Skin epidermis (tissue), 12 donors: ENCODE data around the gene TRABD2A.

Experiments
- H3K27ac ChIP-seq, 21 experiments: fragments of 200-600 bp; sonication (generic) in 11 of 21; one replicate each; pipeline ENCODE4 v1.5.0; 2020; ENCODE audit warnings: mild to moderate bottlenecking in 3 of 21, inconsistent platforms in 2 of 21, moderate library complexity in 2 of 21
- H3K4me3 ChIP-seq, 7 experiments: fragments of 200-600 bp; sonication (generic) in 2 of 7; one replicate each; pipeline ENCODE4 v1.5.0; 2020; ENCODE audit warnings: inconsistent platforms in 2 of 7, mild to moderate bottlenecking in 2 of 7, moderate library complexity in 1 of 7

The TRABD2A gene

GRCh38 chr2:84906108-84906899 lies 25.4 kb upstream of the TRABD2A start:
- Histone ChIP-seq H3K4me3 (peak overlapping the region; percentile 51 to 99 (median 78)), H3K27ac (peak overlapping the region; percentile 83 to 100 (median 98))

DNA sequence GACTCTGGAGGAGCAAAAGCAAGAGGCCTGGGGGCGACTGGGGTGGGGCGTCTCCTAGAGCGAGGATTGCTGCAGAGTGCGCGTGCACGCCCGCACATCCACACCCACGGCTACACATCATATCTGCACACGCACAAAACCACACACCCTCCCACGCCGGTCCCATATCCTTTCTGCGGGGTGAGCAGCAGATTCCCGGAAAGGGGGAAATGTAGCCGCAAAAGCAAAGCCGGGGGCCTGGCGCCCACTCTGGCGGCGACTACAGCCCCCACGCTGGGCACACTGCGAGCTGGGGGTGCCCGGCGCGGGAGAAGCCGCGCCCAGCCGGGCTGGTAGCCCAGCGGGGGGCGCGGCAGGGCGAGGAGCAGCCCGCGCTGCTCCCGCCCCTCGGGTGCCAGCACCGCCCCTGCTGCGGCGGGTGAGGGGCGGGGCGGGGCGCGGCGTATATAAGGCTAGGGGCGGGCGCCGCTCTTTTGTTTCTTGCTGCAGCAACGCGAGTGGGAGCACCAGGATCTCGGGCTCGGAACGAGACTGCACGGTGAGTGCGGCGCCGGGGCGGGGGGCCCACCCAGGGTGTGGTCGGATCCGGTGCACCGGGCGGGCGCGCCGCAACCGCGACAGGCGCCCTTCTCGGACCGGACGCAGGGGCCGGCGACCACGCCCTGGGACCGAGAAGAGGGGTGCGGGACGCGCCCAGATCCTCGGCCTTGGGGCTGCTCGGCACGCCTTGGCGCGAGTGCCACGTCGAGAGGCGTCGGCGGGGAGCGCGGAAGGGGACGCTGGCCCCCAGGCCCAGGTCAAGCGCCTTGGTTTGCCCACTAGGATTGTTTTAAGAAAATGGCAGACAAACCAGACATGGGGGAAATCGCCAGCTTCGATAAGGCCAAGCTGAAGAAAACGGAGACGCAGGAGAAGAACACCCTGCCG lies 24.6 kb upstream of the TRABD2A start, which contains the start of gene TMSB10:
Gene TMSB10 (plus strand): TSS at position 476 of the 927 bp plus-strand sequence.
- Histone ChIP-seq H3K4me3 (peak within 1 kb of the TSS; percentile 51 to 99 (median 78)), H3K27ac (peak within 1 kb of the TSS; percentile 83 to 100 (median 98))

DNA sequence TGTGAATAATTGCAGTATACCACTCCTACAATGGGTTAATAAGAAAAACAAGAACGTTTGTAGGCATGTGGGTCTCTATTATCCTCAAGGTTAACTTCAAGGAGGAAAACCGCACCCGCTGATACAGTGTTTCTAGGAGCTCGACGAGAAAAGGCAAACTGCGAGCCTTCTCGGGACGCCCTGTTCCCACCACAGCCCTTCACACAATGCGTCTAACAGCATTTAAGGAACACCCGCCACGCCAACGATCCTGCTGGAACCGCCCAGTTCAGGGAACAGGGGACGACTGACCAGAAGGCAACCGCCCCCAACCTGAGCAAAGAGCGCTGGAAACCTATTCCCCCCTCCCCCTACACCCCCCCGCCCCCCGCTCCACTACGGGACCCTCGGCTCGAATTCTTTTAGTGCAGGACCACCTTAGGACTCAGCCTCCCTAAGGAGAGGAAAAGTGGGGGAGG lies 23.9 kb upstream of the TRABD2A start:
- peak overlapping the region; percentile 83 to 100 (median 98) for H3K27ac ChIP-seq
- peak overlapping the region; percentile 51 to 99 (median 78) for H3K4me3 ChIP-seq

GRCh38 chr2:84904151-84904550 lies 23.3 kb upstream of the TRABD2A start:
- Histone ChIP-seq H3K27ac (peak overlapping the region in 14 of 21 experiments; percentile 86 to 100 (median 98)), H3K4me3 (no peak overlapping the region)

GRCh38 chr2:84902526-84902925 lies 21.6 kb upstream of the TRABD2A start:
- Histone ChIP-seq H3K4me3 (no peak overlapping the region), H3K27ac (peak overlapping the region in 3 of 21 experiments; percentile 9 to 26 (median 15))

- no peak overlapping the region for H3K4me3 ChIP-seq
- peak overlapping the region in 1 of 21 experiments; percentile 15 for H3K27ac ChIP-seq
Observed at GRCh38 chr2:84901593-84902120, 20.8 kb upstream of the TRABD2A start.

GRCh38 chr2:84900971-84901370 lies 20.1 kb upstream of the TRABD2A start:
- peak overlapping the region in 1 of 21 experiments; percentile 15 for H3K27ac ChIP-seq
- H3K4me3 ChIP-seq: no peak overlapping the region

DNA sequence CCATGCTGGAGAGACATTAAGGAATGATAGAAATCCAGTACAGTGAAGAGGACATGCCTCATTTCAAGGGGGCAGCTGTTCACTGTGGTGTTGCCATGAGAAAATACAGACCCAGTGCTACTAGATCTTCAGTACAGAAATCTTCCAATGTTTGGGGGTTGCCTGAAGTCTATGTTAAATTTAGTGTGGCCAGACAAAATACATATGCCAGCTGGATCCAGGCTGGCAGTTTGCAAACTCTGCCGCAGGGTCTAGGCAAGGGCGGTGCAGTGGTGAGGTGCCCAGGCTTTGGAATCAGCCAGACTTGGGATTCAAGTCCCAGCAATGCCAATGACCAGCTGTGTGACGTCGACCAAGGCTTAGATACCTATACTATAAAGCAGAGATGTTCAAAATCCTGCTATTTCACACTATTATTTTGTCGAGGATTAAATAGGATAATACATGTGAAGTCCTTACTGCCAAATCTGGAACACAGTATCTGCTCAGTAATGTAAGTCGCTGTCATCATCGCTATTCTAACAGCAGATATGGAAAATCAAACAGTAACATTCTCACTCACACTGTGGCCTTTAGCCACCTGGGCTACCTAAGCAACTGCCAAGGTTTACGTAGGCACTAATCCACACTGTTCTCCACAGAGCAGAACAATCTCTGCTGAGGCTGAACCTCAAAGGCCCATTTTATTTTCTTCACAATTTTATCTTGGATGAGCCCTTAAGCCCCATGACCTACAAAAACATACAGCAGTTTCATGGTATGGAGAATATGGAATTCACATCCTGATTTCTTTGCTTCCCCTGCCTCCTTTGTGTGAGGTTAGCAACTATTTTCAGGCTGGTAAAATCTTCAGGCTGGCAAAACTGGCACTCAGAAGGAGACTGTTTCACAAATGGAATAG lies 18.7 kb upstream of the TRABD2A start:
- Histone ChIP-seq H3K27ac (peak overlapping the region in 12 of 21 experiments; percentile 39 to 86 (median 70)), H3K4me3 (no peak overlapping the region)

DNA sequence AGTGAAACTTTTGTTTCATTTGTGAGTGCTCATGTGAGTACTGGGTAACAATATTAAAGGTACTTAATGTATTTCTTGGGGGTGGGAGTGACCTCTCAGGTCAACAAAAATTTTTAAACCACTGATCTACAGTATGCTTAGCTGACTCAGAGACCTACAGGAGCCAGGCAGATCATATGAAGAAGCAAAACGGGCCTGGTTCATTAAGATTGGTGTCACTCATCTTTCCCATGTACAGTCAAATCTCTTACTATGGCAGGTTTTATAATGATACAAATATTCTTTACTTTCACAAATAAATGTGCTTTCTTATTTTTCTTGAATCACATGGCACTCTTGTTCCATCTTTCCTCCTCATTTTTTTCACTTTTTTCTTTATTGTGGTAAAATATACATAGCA lies 16.9 kb upstream of the TRABD2A start:
- Histone ChIP-seq H3K4me3 (no peak overlapping the region), H3K27ac (peak overlapping the region in 17 of 21 experiments; percentile 17 to 86 (median 52))

DNA sequence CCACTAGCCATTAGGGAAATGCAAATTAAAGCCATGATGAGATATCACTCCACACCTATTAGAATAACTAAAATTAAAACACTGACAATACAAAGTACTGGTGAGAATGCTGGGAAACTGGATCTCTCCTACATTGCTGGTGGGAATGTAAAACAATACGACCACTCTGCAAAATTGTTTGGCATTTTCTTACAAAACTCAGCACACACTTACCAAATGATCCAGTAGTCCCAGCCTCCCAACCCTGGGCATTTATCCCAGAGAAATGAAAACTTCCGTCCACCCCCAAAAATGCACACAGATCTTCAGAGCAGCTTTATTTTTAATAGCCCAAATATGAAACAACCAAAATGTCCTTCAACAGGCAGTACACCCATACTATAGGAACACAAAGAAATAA lies 15.7 kb upstream of the TRABD2A start:
- no peak overlapping the region for H3K4me3 ChIP-seq
- H3K27ac ChIP-seq: peak overlapping the region in 4 of 21 experiments; percentile 9 to 86 (median 41)

GRCh38 chr2:84894758-84895520 lies 14.1 kb upstream of the TRABD2A start:
- no peak overlapping the region for H3K4me3 ChIP-seq
- H3K27ac ChIP-seq: peak overlapping the region in 17 of 21 experiments; percentile 30 to 87 (median 72)

- no peak overlapping the region for H3K4me3 ChIP-seq
- peak overlapping the region in 16 of 21 experiments; percentile 30 to 87 (median 72) for H3K27ac ChIP-seq
Observed at GRCh38 chr2:84894131-84894586, 13.3 kb upstream of the TRABD2A start.

GRCh38 chr2:84891355-84892010 lies 10.6 kb upstream of the TRABD2A start:
- H3K27ac ChIP-seq: no peak overlapping the region
- no peak overlapping the region for H3K4me3 ChIP-seq

DNA sequence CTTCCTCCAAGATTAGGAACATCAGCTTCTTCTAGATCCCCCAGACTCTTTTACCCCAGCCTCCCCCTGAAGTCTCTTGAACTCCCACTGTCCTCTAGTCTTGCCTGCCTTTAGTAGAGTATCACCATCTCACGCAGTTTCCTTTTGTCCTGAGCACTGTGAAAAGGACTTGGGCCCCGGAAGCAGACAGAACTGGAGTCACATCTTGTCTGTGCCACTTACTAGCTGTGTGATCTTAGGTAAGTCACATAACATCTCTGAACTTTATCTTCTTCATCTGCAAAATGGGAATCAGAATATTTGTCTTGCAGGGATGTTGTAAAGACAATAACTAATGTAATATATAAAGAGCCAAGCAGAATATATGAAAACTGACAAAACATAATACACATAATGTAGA lies 8.4 kb upstream of the TRABD2A start:
- peak overlapping the region in 1 of 7 experiments; percentile 15 for H3K4me3 ChIP-seq

DNA sequence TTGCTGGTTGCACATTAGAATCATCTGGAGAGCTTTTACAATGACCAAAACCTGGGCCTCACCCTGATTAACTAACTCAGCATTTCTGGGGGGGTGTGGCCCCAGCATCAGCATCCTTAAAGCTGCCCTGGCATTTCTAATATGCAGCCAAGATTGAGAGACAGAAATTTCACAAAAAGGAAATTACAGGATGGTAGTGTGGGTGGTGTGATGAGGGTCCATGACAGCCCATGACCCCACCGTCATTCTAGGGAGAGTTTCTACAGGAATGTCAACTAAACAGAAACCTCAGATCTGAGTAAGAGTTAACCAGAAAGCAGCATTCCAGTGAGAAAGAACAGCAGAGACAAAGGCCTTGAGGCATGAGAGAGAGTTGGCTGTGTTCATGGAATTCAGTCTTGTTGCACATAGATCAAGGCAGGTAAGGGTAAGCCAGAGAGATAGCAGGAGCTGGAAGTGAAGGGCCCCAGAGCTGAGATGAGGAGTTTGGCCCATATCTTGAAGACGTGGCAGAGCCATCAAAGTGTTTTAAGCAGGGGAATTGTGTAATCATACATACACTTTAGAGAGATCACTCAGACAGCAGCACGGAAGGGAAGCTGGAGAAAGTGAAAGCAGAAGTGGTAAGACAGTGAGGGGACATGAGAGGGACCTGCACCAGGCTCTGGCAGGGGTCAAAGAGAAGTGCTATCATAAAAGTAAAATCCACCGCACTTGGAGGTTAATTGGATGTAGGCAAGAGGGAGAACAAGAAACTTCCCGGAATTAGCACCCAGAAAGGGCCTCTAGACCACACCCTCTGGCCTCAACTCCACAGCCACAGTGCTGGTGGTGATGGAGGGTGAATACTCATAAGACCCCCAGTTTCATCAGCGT lies 7.8 kb upstream of the TRABD2A start:
- peak overlapping the region in 20 of 21 experiments; percentile 25 to 87 (median 74) for H3K27ac ChIP-seq

More for the DNA sequence above, 8.4 kb upstream of the TRABD2A start:
- peak overlapping the region in 20 of 21 experiments; percentile 25 to 87 (median 74) for H3K27ac ChIP-seq

GRCh38 chr2:84886791-84887190 lies 5.9 kb upstream of the TRABD2A start:
- H3K4me3 ChIP-seq: no peak overlapping the region
- no peak overlapping the region for H3K27ac ChIP-seq

More for the DNA sequence above, 7.8 kb upstream of the TRABD2A start:
- H3K4me3 ChIP-seq: peak overlapping the region in 2 of 7 experiments; percentile 15 to 26
